Neural progenitor cell (in vitro differentiated cells): ENCODE data around the gene UBL5. TPM values are rescaled to one million over a fixed set of nuclear protein-coding genes. Genes with fewer than 3 reads are reported as not detected.

ENCODE experiments used
- DNase-seq: peaks from one replicate; pipeline ENCODE4 v3.0.0-alpha.2; 2016; ENCODE audit warnings: low spot score
- H2AFZ ChIP-seq: fragments of 200-600 bp; sonication (generic); replicated peaks from 2 replicates; pipeline ENCODE4 v1.6.1; 2016; ENCODE audit warnings: antibody characterized with exemption
- H3F3A ChIP-seq: fragments of 200-600 bp; sonication (generic); 2 replicates; pipeline ENCODE4 v1.6.1; 2016; ENCODE audit warnings: antibody characterized with exemption, low read depth
- H3K27ac ChIP-seq: fragments of 200-600 bp; sonication (generic); 2 replicates; pipeline ENCODE4 v1.5.1; 2016; ENCODE audit warnings: mild to moderate bottlenecking
- H3K27me3 ChIP-seq: fragments of 200-600 bp; sonication (generic); 2 replicates; pipeline ENCODE4 v1.6.1; 2016; ENCODE audit warnings: mild to moderate bottlenecking, moderate library complexity
- H3K36me3 ChIP-seq: fragments of 200-600 bp; sonication (generic); 2 replicates; pipeline ENCODE4 v1.5.1; 2016
- H3K4me1 ChIP-seq: fragments of 200-600 bp; sonication (generic); 2 replicates; pipeline ENCODE4 v1.6.1; 2016; ENCODE audit warnings: mixed run types
- H3K4me2 ChIP-seq: fragments of 200-600 bp; sonication (generic); 2 replicates; pipeline ENCODE4 v1.6.1; 2016
- H3K4me3 ChIP-seq: fragments of 200-600 bp; sonication (generic); 2 replicates; pipeline ENCODE4 v1.5.1; 2016
- H3K79me2 ChIP-seq: fragments of 200-600 bp; sonication (generic); 2 replicates; pipeline ENCODE4 v1.6.1; 2016; ENCODE audit warnings: low read depth
- H3K9ac ChIP-seq: fragments of 200-600 bp; sonication (generic); 2 replicates; pipeline ENCODE4 v1.6.1; 2016
- H3K9me3 ChIP-seq: fragments of 200-600 bp; sonication (generic); 2 replicates; pipeline ENCODE4 v1.5.1; 2016; ENCODE audit warnings: low read depth
- H4K20me1 ChIP-seq: fragments of 200-600 bp; sonication (generic); 2 replicates; pipeline ENCODE4 v1.6.1; 2016; ENCODE audit warnings: low read depth
- H3K27ac Mint-ChIP-seq: 3 replicates; pipeline ENCODE4 v1.8.0; 2021; ENCODE audit warnings: mixed read lengths
- H3K27me3 Mint-ChIP-seq: 2 replicates; pipeline ENCODE4 v1.8.0; 2022; ENCODE audit warnings: low read depth, mild to moderate bottlenecking, inconsistent platforms, moderate library complexity, mixed read lengths; ENCODE audit not compliant: insufficient read depth
- H3K36me3 Mint-ChIP-seq: 3 replicates; pipeline ENCODE4 v1.8.0; 2021; ENCODE audit warnings: mixed read lengths
- H3K4me1 Mint-ChIP-seq: 3 replicates; pipeline ENCODE4 v1.8.0; 2021; ENCODE audit warnings: mixed read lengths
- H3K4me3 Mint-ChIP-seq: 3 replicates; pipeline ENCODE4 v1.8.0; 2021; ENCODE audit warnings: mild to moderate bottlenecking, moderate library complexity, mixed read lengths
- H3K9me3 Mint-ChIP-seq: 3 replicates; pipeline ENCODE4 v1.8.0; 2020; ENCODE audit warnings: mixed read lengths
- EZH2 ChIP-seq: fragments of 200-600 bp; sonication (generic); IDR thresholded peaks from 2 replicates; pipeline ENCODE4 v1.6.1; 2017; ENCODE audit warnings: antibody characterized with exemption, mild to moderate bottlenecking, moderate library complexity
- EZH2phosphoT487 ChIP-seq: fragments of 200-600 bp; sonication (generic); IDR thresholded peaks from 2 replicates; pipeline ENCODE4 v1.6.1; 2017; ENCODE audit warnings: antibody characterized with exemption
- total RNA-seq: library from RNA; depleted of rRNA; stranded (reverse); fragments of >200 nt; gene quantifications from 2 replicates; pipeline ENCODE4 v1.2.3, GENCODE V29; 2015; ENCODE audit warnings: low replicate concordance
- TF ChIP-seq, protein P1 (sequence below): fragments of 200-600 bp; sonication (generic); IDR thresholded peaks from 2 replicates; pipeline ENCODE4 v1.5.1; 2017; ENCODE audit warnings: antibody characterized with exemption, mild to moderate bottlenecking

The UBL5 gene
- total RNA-seq, 1 donor from 2014 or later, result 628 TPM

DNA sequence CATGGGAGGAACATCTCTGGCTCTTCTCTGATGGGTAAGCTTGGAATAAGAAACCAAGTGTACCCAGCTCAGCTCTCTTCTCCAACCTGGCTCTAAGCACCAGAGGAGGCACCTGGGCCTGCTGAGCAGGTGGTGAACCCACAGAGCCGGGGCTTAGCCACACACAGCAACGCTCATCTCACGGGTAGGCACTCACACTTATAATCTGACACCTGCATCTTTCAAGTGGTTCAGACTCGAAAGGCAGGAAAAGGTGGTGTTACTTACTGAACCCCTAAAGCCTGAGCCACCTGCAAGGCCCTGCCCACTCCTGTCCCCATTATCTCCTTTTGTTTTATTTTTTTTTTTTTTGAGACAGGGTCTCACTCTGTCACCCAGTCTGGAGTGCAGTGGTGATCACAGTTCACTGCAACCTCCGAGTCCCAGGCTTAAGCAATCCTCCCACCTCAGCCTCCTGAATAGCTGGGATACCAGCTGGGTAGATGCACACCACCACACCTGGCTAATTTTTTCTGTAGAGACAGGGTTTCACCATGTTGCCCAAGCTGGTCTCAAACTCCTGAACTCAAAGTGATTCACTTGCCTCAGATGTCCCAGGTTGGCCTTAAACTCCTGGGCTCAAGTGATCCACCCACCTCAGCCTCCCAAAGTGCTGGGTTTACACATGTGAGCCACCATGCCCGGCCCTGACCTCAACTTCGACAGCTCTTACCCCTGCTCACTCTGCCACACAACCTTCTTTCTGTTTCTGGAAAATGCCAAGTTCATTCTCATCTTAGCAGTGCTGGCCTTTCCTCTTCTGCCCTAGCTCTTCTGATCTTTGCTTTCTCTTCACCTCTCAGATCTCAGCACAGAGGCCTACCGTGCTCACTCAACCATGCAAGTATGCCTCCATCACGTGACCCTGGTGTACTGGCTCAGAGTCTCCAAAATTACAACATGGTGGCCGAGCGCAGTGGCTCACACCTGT lies 18.6 kb upstream of the UBL5 start:
- no peaks in the 10 kb centered on the region for H4K20me1 ChIP-seq
- H2AFZ ChIP-seq, result no peak overlapping the region
- no peaks in the 10 kb centered on the region for H3F3A ChIP-seq
- Mint-ChIP-seq H3K36me3 (peaks cover 8% of the 10 kb centered on the region), H3K4me3 (peak overlapping the region; percentile 30), H3K27me3 (no peaks in the 10 kb centered on the region), H3K9me3 (peaks cover 2% of the 10 kb centered on the region), H3K27ac (no peak overlapping the region), H3K4me1 (no peaks in the 10 kb centered on the region)
- H3K4me2 ChIP-seq, result no peak overlapping the region
- no peaks in the 10 kb centered on the region for H3K9me3 ChIP-seq
- no peaks in the 10 kb centered on the region for H3K27me3 ChIP-seq
- H3K4me3 ChIP-seq, result no peak overlapping the region
- DNase-seq, result no peak
- no peaks in the 10 kb centered on the region for H3K4me1 ChIP-seq
- no peaks in the 10 kb centered on the region for H3K36me3 ChIP-seq
- H3K79me2 ChIP-seq, result peaks cover 9% of the 10 kb centered on the region
- H3K27ac ChIP-seq, result no peak overlapping the region
- H3K9ac ChIP-seq, result no peak overlapping the region
- TF ChIP-seq, protein P1, sequence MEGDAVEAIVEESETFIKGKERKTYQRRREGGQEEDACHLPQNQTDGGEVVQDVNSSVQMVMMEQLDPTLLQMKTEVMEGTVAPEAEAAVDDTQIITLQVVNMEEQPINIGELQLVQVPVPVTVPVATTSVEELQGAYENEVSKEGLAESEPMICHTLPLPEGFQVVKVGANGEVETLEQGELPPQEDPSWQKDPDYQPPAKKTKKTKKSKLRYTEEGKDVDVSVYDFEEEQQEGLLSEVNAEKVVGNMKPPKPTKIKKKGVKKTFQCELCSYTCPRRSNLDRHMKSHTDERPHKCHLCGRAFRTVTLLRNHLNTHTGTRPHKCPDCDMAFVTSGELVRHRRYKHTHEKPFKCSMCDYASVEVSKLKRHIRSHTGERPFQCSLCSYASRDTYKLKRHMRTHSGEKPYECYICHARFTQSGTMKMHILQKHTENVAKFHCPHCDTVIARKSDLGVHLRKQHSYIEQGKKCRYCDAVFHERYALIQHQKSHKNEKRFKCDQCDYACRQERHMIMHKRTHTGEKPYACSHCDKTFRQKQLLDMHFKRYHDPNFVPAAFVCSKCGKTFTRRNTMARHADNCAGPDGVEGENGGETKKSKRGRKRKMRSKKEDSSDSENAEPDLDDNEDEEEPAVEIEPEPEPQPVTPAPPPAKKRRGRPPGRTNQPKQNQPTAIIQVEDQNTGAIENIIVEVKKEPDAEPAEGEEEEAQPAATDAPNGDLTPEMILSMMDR, result no peak
- TF ChIP-seq EZH2 (no peak), EZH2phosphoT487 (no peak)

DNA sequence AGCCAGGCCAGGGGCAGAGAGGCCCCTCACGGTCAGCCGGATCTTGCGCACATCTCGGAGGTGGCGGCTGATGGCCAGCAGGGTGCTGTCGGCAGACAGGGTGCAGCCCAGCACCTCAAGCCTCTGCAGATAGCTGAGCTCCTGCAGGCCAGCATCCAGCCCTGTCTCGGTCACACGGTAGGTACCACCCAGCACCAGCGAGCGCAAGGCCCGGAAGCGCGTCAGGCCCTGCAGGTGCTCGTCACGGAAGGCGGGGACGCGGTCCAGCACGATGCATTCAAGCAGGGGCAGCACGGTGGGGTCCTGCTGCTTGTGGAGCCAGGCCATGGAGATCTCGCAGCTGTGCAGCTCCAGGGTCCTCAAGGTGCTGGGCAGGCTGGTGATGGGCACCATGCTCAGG lies 16.6 kb upstream of the UBL5 start:
- Histone ChIP-seq H4K20me1 (no peaks in the 10 kb centered on the region), H3K9me3 (no peaks in the 10 kb centered on the region), H3K9ac (no peak overlapping the region), H3K4me2 (no peak overlapping the region), H3K4me3 (no peak overlapping the region), H3K4me1 (no peaks in the 10 kb centered on the region), H3K79me2 (peaks cover 29% of the 10 kb centered on the region), H3K36me3 (no peaks in the 10 kb centered on the region), H3F3A (no peaks in the 10 kb centered on the region), H3K27me3 (no peaks in the 10 kb centered on the region), H2AFZ (no peak overlapping the region), H3K27ac (no peak overlapping the region)
- Mint-ChIP-seq H3K27ac (no peak overlapping the region), H3K4me1 (no peaks in the 10 kb centered on the region), H3K4me3 (no peak overlapping the region), H3K27me3 (no peaks in the 10 kb centered on the region), H3K9me3 (peaks cover 2% of the 10 kb centered on the region), H3K36me3 (peaks cover 17% of the 10 kb centered on the region)
- TF ChIP-seq, protein P1, result no peak
- no peak for TF ChIP-seq EZH2phosphoT487
- TF ChIP-seq EZH2, result no peak
- DNase-seq, result no peak

DNA sequence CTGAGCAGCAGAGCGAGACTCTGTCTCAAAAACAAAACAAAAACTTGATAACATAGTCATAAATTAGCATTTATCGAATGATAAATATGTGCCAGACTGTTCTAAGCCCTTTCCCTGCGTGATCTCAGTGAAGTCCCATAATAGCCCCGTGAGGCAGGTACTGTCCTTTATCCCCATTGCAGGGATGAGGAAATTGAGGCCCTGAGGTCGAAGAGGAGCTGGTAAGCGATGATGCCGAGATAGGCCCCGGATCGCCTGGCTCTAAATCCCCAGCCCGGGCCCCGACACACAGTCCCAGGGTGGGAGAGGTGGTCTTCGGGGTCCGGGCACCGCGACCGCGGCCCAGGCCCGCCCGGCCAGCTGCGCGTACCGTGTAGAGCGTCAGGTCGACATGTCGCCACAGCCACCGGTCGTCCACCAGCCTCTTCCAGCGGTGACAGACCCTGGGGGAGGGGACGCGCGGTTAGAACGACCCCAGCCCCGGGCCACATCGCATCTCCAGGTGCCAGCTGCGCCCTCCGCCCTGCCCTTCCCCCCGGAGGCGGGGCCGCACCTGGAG lies 9.5 kb upstream of the UBL5 start:
- peaks cover 15% of the 10 kb centered on the region for H3F3A ChIP-seq
- H3K9me3 ChIP-seq, result no peaks in the 10 kb centered on the region
- peak overlapping the region; percentile 88 for H3K4me2 ChIP-seq
- H3K79me2 ChIP-seq, result peaks cover 53% of the 10 kb centered on the region
- Mint-ChIP-seq H3K27ac (no peak overlapping the region), H3K4me3 (peak overlapping the region; percentile 93), H3K27me3 (peaks cover 6% of the 10 kb centered on the region), H3K36me3 (peaks cover 22% of the 10 kb centered on the region), H3K4me1 (peaks cover 9% of the 10 kb centered on the region), H3K9me3 (peaks cover 8% of the 10 kb centered on the region)
- H4K20me1 ChIP-seq, result peaks cover 4% of the 10 kb centered on the region
- peak overlapping the region; percentile 99 for H3K4me3 ChIP-seq
- H3K9ac ChIP-seq, result peak overlapping the region; percentile 85
- H3K27ac ChIP-seq, result peak overlapping the region; percentile 77
- H3K27me3 ChIP-seq, result no peaks in the 10 kb centered on the region
- H3K36me3 ChIP-seq, result no peaks in the 10 kb centered on the region
- peak overlapping the region; percentile 99 for H2AFZ ChIP-seq
- DNase-seq, result no peak
- no peak for TF ChIP-seq EZH2
- no peak for TF ChIP-seq EZH2phosphoT487
- TF ChIP-seq, protein P1, result no peak
- H3K4me1 ChIP-seq, result peaks cover 8% of the 10 kb centered on the region
